Measurements from ENCODE around the gene TANK. TPM values are rescaled to one million over a fixed set of nuclear protein-coding genes. Genes with fewer than 3 reads are reported as not detected.

Gene TANK, protein sequence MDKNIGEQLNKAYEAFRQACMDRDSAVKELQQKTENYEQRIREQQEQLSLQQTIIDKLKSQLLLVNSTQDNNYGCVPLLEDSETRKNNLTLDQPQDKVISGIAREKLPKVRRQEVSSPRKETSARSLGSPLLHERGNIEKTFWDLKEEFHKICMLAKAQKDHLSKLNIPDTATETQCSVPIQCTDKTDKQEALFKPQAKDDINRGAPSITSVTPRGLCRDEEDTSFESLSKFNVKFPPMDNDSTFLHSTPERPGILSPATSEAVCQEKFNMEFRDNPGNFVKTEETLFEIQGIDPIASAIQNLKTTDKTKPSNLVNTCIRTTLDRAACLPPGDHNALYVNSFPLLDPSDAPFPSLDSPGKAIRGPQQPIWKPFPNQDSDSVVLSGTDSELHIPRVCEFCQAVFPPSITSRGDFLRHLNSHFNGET
- 66.4 and 73.8 TPM in 2 replicates for total RNA-seq
- long read RNA-seq, transcript TANK-201 (8 exons, 2,152 nt), result minor isoform, 53 of 493 reads
- long read RNA-seq, transcript TANK-202 (8 exons, 2,171 nt), result major isoform, 294 of 493 reads
- long read RNA-seq, partial matches to known transcripts, result 18 of 493 reads
- long read RNA-seq, other reads (novel, unspliced or antisense), result 125 of 493 reads

DNA sequence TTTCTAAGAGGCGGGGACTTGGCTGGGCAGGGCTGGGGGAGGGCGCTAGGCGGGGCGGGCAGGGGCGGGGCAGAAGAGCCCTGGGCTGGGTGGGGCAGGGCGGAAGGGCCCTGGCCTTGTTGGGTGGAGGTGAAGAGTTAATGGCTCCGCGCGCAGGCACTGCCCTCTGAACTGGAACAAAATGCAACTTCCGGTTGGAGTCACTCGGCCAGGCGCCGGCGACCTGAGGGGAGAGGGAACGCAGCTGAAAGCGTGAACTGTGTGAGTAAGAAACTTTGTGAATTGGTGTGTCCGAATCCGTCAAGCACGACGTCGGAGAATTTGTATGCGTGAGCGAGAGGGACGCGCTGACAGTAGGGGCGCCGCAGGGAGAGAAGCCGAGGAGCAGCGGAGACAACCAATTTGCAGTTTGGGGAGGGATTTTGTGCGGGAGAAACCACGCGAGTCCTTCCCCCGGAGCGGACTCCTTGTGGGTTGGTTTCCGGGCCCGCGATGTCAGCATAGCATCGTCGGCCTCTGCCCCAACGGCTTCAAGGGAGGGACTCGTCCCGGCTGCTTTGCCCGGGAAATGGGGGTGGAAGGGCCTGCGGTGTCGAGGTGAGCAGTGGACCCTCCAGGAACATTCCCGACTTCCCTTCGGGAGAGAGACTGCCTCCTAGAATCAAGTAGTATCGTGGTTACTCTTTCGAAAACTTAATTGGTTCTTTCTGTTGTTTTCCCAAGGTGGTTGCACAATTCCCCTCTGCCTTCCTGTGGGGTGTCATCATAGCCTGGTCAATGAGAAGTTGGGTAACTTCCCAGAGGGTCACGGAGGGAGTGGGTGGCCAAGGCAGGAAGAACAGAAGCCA lies at the start of gene TANK:
Gene TANK (plus strand): TSS at position 203 of the 848 bp plus-strand sequence. CDS start 19,235 bp downstream, outside the sequence.
- DNase-seq (ENCODE audit: extremely low spot score, unreplicated experiment), result peak; percentile 92
- no peaks in the 10 kb centered on the region for H3K27me3 Mint-ChIP-seq (ENCODE audit: unreplicated experiment)
- TF ChIP-seq, protein P1, sequence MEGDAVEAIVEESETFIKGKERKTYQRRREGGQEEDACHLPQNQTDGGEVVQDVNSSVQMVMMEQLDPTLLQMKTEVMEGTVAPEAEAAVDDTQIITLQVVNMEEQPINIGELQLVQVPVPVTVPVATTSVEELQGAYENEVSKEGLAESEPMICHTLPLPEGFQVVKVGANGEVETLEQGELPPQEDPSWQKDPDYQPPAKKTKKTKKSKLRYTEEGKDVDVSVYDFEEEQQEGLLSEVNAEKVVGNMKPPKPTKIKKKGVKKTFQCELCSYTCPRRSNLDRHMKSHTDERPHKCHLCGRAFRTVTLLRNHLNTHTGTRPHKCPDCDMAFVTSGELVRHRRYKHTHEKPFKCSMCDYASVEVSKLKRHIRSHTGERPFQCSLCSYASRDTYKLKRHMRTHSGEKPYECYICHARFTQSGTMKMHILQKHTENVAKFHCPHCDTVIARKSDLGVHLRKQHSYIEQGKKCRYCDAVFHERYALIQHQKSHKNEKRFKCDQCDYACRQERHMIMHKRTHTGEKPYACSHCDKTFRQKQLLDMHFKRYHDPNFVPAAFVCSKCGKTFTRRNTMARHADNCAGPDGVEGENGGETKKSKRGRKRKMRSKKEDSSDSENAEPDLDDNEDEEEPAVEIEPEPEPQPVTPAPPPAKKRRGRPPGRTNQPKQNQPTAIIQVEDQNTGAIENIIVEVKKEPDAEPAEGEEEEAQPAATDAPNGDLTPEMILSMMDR (IDR thresholded peaks at IDR 0.05), result no peak

DNA sequence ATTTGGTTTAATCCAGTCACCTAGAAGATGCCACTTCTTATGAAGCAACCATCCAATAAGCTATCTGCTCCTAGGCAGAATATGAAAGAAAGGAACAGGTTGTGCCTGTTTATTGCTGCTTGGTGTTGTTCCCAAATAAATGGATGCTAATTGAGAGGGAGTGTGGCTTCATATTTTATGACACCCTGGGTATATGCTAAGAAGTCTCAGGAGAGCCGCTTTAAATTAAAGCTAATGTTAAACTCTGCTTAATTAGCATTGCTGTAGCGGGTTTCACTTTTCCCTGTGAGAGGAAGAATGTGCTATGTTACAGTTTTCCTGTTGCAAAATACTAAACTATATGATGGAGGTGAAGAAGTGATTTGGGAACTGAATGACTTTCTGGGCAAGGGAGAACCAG lies 48.7 kb upstream of the TANK start:
- Mint-ChIP-seq H3K4me3 (ENCODE audit: unreplicated experiment) (no peak overlapping the region), H3K4me1 (ENCODE audit: unreplicated experiment) (peaks cover 24% of the 10 kb centered on the region), H3K9me3 (ENCODE audit: unreplicated experiment) (no peaks in the 10 kb centered on the region), H3K27me3 (ENCODE audit: unreplicated experiment) (no peaks in the 10 kb centered on the region), H3K27ac (ENCODE audit: unreplicated experiment) (no peak overlapping the region), H3K36me3 (ENCODE audit: unreplicated experiment) (no peaks in the 10 kb centered on the region)
- DNase-seq (ENCODE audit: extremely low spot score, unreplicated experiment), result no peak
- TF ChIP-seq, protein P1 (IDR thresholded peaks at IDR 0.05), result no peak

More for the DNA sequence above, at the start of gene TANK:
- Mint-ChIP-seq H3K36me3 (ENCODE audit: unreplicated experiment) (peaks cover 14% of the 10 kb centered on the region), H3K27ac (ENCODE audit: unreplicated experiment) (peak within 1 kb of the TSS; percentile 99), H3K4me1 (ENCODE audit: unreplicated experiment) (peaks cover 40% of the 10 kb centered on the region), H3K4me3 (ENCODE audit: unreplicated experiment) (peak within 1 kb of the TSS; percentile 97), H3K9me3 (ENCODE audit: unreplicated experiment) (no peaks in the 10 kb centered on the region)

DNA sequence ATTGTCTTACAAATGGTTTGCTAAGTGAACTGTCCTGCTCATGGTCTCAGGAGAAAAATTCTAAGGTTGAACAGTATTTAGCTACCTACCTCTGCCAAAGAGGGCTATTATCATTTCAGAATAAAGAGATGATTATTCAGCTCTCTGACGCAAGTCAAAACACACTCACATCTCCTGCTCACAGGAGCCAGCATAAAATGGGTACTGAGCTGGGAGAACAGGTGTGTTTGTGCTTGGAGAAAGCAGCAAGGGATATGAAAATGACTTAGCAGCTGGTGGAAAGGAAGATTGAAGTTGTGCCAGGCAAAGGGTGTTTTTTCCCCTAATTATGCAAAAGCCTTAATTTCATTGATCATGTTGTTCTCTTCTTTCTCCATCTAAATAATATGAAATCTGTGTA lies 47.3 kb upstream of the TANK start:
- Mint-ChIP-seq H3K9me3 (ENCODE audit: unreplicated experiment) (no peaks in the 10 kb centered on the region), H3K27ac (ENCODE audit: unreplicated experiment) (no peak overlapping the region), H3K27me3 (ENCODE audit: unreplicated experiment) (no peaks in the 10 kb centered on the region), H3K36me3 (ENCODE audit: unreplicated experiment) (no peaks in the 10 kb centered on the region), H3K4me3 (ENCODE audit: unreplicated experiment) (no peak overlapping the region), H3K4me1 (ENCODE audit: unreplicated experiment) (peaks cover 15% of the 10 kb centered on the region)
- DNase-seq (ENCODE audit: extremely low spot score, unreplicated experiment), result no peak
- TF ChIP-seq, protein P1 (IDR thresholded peaks at IDR 0.05), result no peak

DNA sequence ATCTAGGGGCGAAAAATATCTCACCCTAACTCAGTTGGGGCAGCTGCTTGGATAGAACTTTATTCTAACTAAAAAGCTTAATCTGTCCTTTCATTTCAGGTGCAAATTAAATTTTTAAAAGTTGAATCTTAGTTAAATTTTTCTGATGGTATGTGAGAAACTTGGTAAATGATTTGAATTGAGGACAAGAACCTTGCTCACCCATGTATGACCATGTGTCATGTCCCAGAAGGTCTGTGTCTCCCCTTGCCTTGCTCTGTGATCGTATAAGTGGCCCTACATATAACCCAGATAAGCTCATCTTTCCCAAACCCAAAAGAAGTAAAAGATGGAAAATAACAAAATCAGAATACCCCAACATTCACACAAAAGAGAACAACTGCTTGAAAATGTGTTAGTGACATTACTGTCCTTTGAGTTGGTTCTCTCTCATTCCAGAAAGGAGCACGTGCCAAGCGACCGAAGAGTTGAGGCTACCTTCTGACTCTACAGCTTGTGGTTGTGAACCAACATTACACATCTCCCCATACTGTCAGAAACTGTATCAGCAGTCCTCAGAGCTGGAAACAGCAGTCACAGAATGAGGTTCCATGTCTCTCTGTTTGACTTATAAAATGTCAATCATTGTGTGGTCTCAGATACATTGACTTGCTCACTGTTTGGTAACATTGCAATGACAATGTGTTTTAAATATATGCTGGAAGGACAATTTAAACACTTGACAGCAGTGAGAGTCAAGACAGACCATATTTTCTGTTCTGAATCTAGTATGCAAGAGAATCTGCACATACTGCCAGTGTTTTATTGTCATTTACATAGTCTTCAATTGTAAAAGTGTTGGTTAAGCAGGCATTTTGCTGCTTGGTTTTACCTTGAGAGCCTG lies 46.3 kb upstream of the TANK start:
- H3K4me1 Mint-ChIP-seq (ENCODE audit: unreplicated experiment), result peaks cover 10% of the 10 kb centered on the region
- DNase-seq (ENCODE audit: extremely low spot score, unreplicated experiment), result no peak
- no peak overlapping the region for H3K27ac Mint-ChIP-seq (ENCODE audit: unreplicated experiment)
- no peak overlapping the region for H3K4me3 Mint-ChIP-seq (ENCODE audit: unreplicated experiment)
- no peaks in the 10 kb centered on the region for H3K9me3 Mint-ChIP-seq (ENCODE audit: unreplicated experiment)
- H3K36me3 Mint-ChIP-seq (ENCODE audit: unreplicated experiment), result no peaks in the 10 kb centered on the region
- TF ChIP-seq, protein P1 (IDR thresholded peaks at IDR 0.05), result no peak
- no peaks in the 10 kb centered on the region for H3K27me3 Mint-ChIP-seq (ENCODE audit: unreplicated experiment)
